GM12875 (cell line): ENCODE measurements around the gene PTTG2.

Experiments
- H3K4me3 ChIP-seq: one replicate; pipeline ENCODE4 v1.5.1; 2011; ENCODE audit warnings: low read depth, low read length, control low read depth
- CTCF ChIP-seq: IDR thresholded peaks from 2 replicates; pipeline ENCODE4 v1.5.1; 2011; ENCODE audit warnings: low read depth, mild to moderate bottlenecking, control low read depth, inconsistent platforms, low read length, moderate library complexity, borderline replicate concordance; ENCODE audit not compliant: insufficient read depth

PTTG2 gene

GRCh38 chr4:38009421-38009820 lies 49.2 kb downstream of the PTTG2 start:
- no peak for TF ChIP-seq CTCF
- no peak overlapping the region for H3K4me3 ChIP-seq

- H3K4me3 ChIP-seq = no peak overlapping the region
- no peak for TF ChIP-seq CTCF
Observed at GRCh38 chr4:38009949-38010348, 49.8 kb downstream of the PTTG2 start.
